K562 (cell line): ENCODE data around the gene PCBP2. TPM values are rescaled to one million over a fixed set of nuclear protein-coding genes. Genes with fewer than 3 reads are reported as not detected.

Experiments used
- CEBPG ChIP-seq, 3 experiments: fragments of 200-800 bp in 1 of 3; sonication (Bioruptor generic) in 1 of 3; sonication (generic) in 1 of 3; formaldehyde crosslinking in 1 of 3; IDR thresholded peaks in 2 of 3; conservative IDR thresholded peaks in 1 of 3; 2 replicates each; pipeline versions ENCODE4 v1.6.1 to v1.8.0; 2016 to 2022; ENCODE audit warnings: missing compliant biosample characterization in 2 of 3, missing genetic modification characterization in 2 of 3, mild to moderate bottlenecking in 1 of 3, missing genetic modification reagents in 1 of 3
- FOSL1 ChIP-seq: fragments of 200-800 bp; sonication (Bioruptor generic); conservative IDR thresholded peaks from 2 replicates; pipeline ENCODE4 v1.6.1; 2016; ENCODE audit warnings: missing genetic modification characterization, missing compliant biosample characterization
- polyA plus RNA-seq, 8 experiments: library from polyadenylated mRNA; depleted of rRNA in 4 of 8; stranded (reverse) in 5 of 8; unstranded in 3 of 8; fragments of >200 nt; fragmentation: Nextera tagmentation in 2 of 8; fragmentation: Illumina TruSeq in 1 of 8; extraction: Ambion mirVana in 2 of 8; extraction: Trizol in 1 of 8; gene quantifications; 2 replicates each; pipeline versions ENCODE4 v1.2.1 to v1.2.3, GENCODE V29; 2011 to 2014; ENCODE audit warnings: inconsistent platforms in 1 of 8, missing spikeins in 1 of 8
- total RNA-seq, 7 experiments: library from RNA; depleted of rRNA in 6 of 7; stranded (reverse); fragments of >200 nt in 6 of 7; fragmentation: Illumina TruSeq in 2 of 7; extraction: Trizol in 2 of 7; gene quantifications; 2 replicates each; pipeline versions ENCODE4 v1.2.1 to v1.2.3, GENCODE V29; 2011 to 2021; ENCODE audit warnings: low replicate concordance in 1 of 7
- TF ChIP-seq, protein P1 (sequence below), 2 experiments: fragments of 450-650 bp in 1 of 2; sonication (generic) in 1 of 2; formaldehyde crosslinking in 1 of 2; IDR thresholded peaks; 2 replicates each; pipeline versions ENCODE4 v1.7.1 to v1.9.0; 2016 to 2022; ENCODE audit warnings: inconsistent platforms in 1 of 2, mild to moderate bottlenecking in 1 of 2, missing genetic modification reagents in 1 of 2
- TF ChIP-seq, protein P2 (sequence below): fragments of 450-650 bp; conservative IDR thresholded peaks from 2 replicates; pipeline ENCODE4 v1.6.1; 2016; ENCODE audit warnings: missing genetic modification characterization, low read depth, mild to moderate bottlenecking, control low read depth, missing compliant biosample characterization
- TF ChIP-seq, protein P3 (sequence below): sonication (generic); formaldehyde crosslinking; IDR thresholded peaks from 2 replicates; pipeline ENCODE4 v1.8.0; 2023; ENCODE audit warnings: mild to moderate bottlenecking, missing genetic modification reagents

PCBP2 gene
- total and polyA plus RNA-seq, 9 of the 15 experiments (the other 6 are each of a cell fraction or from before 2014, with no cell fraction given) = 137 to 831 (median 328) TPM

DNA sequence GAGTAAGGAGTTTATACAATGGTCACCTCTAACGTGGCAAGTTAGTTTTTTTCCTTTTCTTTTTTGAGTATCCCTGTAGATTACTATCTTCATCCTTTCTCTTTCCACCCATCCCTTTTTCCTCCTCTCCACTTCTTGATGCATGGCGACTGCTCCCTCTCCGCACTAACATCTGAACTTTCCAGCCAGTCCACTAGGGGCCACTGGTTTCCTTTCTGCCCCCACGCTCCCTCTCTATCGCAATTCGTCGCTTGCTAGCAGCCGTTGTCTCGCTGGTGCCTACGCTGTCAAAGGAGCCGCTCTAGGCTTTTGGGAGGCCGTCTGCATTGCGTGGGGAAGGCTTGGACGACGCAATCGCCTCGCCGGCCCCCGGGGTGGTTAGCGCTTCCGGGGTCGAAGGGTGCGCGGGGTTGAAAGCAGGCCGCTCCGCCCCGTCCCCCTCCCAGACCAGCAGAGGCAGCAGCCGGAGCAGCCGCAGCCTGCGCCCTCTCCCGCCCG, at the start of gene PCBP2 (continued):
- TF ChIP-seq, protein P1, sequence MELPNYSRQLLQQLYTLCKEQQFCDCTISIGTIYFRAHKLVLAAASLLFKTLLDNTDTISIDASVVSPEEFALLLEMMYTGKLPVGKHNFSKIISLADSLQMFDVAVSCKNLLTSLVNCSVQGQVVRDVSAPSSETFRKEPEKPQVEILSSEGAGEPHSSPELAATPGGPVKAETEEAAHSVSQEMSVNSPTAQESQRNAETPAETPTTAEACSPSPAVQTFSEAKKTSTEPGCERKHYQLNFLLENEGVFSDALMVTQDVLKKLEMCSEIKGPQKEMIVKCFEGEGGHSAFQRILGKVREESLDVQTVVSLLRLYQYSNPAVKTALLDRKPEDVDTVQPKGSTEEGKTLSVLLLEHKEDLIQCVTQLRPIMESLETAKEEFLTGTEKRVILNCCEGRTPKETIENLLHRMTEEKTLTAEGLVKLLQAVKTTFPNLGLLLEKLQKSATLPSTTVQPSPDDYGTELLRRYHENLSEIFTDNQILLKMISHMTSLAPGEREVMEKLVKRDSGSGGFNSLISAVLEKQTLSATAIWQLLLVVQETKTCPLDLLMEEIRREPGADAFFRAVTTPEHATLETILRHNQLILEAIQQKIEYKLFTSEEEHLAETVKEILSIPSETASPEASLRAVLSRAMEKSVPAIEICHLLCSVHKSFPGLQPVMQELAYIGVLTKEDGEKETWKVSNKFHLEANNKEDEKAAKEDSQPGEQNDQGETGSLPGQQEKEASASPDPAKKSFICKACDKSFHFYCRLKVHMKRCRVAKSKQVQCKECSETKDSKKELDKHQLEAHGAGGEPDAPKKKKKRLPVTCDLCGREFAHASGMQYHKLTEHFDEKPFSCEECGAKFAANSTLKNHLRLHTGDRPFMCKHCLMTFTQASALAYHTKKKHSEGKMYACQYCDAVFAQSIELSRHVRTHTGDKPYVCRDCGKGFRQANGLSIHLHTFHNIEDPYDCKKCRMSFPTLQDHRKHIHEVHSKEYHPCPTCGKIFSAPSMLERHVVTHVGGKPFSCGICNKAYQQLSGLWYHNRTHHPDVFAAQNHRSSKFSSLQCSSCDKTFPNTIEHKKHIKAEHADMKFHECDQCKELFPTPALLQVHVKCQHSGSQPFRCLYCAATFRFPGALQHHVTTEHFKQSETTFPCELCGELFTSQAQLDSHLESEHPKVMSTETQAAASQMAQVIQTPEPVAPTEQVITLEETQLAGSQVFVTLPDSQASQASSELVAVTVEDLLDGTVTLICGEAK (IDR thresholded peaks at IDR 0.05) = peak; percentile 95
- TF ChIP-seq, protein P1 (CRISPR knock-in tag; IDR thresholded peaks at IDR 0.05) = no peak
- TF ChIP-seq, protein P2, sequence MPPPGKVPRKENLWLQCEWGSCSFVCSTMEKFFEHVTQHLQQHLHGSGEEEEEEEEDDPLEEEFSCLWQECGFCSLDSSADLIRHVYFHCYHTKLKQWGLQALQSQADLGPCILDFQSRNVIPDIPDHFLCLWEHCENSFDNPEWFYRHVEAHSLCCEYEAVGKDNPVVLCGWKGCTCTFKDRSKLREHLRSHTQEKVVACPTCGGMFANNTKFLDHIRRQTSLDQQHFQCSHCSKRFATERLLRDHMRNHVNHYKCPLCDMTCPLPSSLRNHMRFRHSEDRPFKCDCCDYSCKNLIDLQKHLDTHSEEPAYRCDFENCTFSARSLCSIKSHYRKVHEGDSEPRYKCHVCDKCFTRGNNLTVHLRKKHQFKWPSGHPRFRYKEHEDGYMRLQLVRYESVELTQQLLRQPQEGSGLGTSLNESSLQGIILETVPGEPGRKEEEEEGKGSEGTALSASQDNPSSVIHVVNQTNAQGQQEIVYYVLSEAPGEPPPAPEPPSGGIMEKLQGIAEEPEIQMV (tag) = no peak
- TF ChIP-seq, protein P3, sequence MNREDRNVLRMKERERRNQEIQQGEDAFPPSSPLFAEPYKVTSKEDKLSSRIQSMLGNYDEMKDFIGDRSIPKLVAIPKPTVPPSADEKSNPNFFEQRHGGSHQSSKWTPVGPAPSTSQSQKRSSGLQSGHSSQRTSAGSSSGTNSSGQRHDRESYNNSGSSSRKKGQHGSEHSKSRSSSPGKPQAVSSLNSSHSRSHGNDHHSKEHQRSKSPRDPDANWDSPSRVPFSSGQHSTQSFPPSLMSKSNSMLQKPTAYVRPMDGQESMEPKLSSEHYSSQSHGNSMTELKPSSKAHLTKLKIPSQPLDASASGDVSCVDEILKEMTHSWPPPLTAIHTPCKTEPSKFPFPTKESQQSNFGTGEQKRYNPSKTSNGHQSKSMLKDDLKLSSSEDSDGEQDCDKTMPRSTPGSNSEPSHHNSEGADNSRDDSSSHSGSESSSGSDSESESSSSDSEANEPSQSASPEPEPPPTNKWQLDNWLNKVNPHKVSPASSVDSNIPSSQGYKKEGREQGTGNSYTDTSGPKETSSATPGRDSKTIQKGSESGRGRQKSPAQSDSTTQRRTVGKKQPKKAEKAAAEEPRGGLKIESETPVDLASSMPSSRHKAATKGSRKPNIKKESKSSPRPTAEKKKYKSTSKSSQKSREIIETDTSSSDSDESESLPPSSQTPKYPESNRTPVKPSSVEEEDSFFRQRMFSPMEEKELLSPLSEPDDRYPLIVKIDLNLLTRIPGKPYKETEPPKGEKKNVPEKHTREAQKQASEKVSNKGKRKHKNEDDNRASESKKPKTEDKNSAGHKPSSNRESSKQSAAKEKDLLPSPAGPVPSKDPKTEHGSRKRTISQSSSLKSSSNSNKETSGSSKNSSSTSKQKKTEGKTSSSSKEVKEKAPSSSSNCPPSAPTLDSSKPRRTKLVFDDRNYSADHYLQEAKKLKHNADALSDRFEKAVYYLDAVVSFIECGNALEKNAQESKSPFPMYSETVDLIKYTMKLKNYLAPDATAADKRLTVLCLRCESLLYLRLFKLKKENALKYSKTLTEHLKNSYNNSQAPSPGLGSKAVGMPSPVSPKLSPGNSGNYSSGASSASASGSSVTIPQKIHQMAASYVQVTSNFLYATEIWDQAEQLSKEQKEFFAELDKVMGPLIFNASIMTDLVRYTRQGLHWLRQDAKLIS = no peak
- TF ChIP-seq FOSL1 (no peak; the same call in 1 of the 2 replicates), CEBPG (CRISPR knock-in tag; IDR thresholded peaks at IDR 0.05) (peak; percentile 95), CEBPG (tag; conservative IDR thresholded peaks at IDR 0.05 in 1 of 2, IDR thresholded peaks at IDR 0.05 in 1 of 2) (peak; percentile 69 to 89)
